ENCODE data around the gene HELZ.

HELZ gene

DNA sequence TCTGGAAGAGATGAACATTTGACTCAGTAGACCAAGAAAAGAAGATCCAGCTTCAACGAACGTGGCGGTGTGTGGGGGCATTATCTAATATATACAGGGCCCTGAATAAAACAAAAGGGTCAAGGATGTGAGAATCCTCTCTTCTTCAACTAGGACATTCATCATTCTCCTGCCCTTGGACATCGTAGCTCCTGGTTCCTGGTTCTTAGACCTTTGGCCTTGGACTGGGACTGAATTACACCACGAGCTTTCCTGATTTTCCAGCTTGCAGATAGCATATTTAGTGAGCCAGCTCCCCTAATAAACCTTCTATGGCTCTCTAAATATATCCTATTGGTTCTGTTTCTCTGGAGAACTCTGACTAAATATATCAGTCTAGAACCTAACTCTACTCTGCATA is 29.5 kb upstream of the HELZ start:
- TF ChIP-seq GATA2 (IDR thresholded peaks at IDR 0.05; ENCODE audit: low read depth, low read length) (no peak), GATA3 (IDR thresholded peaks at IDR 0.05; ENCODE audit: low read depth, low read length) (no peak)

DNA sequence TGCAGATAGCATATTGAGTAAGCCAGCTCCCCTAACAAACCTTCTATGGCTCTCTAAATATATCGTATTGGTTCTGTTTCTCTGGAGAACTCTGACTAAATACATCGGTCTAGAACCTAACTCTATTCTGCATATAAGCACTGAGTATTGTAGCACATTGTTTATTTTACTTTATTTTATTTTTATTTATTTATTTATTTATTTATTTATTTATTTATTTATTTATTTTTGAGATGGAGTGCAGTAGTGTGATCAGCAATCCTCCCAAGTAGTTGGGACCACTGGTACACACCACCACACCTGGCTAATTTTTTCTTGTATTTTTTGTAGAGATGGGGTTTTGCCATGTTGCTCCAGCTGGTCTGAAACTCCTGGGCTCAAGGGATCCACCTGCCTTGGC is 28.9 kb upstream of the HELZ start:
- TF ChIP-seq GATA2 (IDR thresholded peaks at IDR 0.05; ENCODE audit: low read depth, low read length) (no peak), GATA3 (IDR thresholded peaks at IDR 0.05; ENCODE audit: low read depth, low read length) (no peak)

DNA sequence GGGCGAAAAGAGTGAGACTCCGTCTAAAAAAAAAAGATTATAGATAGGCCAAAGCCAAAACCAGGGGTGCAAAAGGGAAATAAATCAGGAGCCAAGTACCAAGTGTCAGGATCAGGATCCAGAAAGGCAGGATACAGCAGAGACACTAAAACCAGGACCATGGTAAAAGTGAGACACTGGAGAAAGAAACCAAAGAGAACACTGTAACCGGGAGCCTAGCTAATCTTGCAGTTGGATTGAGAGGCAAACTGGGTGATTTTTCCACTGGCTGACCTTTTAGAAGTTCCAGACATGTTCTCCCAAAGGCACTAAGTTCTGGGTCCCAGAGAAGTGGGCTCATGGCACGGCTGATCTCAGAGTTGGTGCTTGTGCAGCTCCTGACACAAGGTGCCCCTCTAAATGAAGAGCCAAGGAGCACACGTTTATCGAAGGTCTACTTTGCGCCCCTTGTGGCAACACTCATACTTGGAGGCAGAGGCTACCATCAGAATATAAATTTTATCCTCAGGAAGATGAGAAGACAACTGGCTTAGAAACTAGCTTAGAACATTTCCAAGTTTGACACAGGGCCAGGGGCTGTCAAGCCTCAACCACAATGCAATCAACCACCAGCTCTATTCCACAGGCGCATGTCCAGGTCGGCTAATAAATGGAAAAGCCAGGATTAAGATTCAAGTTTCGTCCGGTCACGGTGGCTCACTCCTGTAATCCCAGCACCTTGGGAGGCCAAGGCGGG is 27.5 kb upstream of the HELZ start:
- no peak for TF ChIP-seq GATA2 (IDR thresholded peaks at IDR 0.05; ENCODE audit: low read depth, low read length)
- TF ChIP-seq GATA3 (IDR thresholded peaks at IDR 0.05; ENCODE audit: low read depth, low read length): no peak

DNA sequence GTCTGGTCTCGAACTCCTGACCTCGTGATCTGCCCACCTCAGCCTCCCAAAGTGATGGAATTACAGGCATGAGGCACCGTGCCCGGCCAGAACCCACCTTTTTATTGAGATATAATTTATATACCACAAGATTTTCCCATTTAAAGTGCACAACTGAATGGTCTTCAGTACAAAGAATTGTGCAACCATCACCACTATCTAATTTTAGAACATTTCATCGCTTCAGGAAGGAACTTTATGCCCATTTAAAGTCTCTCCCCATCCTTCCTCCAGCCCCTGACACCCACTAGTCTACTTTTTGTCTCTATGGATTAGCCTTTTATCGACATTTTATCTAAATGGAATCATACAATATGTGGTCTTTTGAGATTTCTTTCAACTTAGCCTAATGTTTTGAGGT is 25.4 kb upstream of the HELZ start:
- no peak for TF ChIP-seq GATA2 (IDR thresholded peaks at IDR 0.05; ENCODE audit: low read depth, low read length)
- no peak for TF ChIP-seq GATA3 (IDR thresholded peaks at IDR 0.05; ENCODE audit: low read depth, low read length)

DNA sequence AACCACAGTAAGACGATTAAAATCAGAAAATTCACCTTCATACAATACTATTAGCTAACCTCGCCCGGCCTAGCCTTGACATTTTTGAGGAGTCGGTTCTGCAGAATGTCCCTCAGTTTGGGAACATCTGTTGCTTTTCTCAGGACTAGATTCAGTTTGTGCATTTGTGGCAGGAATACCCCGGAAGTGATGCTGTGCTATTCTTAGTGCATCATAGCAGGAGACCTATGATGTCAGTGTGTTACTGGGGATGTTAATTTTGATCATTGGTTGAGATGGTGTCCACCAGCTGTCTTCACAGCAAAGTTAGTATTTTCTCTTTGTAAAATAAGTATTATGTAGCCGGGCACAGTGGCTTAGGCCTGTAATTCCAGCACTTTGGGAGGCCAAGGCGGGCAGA is 21.5 kb upstream of the HELZ start:
- TF ChIP-seq GATA2 (IDR thresholded peaks at IDR 0.05; ENCODE audit: low read depth, low read length) (no peak), GATA3 (IDR thresholded peaks at IDR 0.05; ENCODE audit: low read depth, low read length) (no peak)

DNA sequence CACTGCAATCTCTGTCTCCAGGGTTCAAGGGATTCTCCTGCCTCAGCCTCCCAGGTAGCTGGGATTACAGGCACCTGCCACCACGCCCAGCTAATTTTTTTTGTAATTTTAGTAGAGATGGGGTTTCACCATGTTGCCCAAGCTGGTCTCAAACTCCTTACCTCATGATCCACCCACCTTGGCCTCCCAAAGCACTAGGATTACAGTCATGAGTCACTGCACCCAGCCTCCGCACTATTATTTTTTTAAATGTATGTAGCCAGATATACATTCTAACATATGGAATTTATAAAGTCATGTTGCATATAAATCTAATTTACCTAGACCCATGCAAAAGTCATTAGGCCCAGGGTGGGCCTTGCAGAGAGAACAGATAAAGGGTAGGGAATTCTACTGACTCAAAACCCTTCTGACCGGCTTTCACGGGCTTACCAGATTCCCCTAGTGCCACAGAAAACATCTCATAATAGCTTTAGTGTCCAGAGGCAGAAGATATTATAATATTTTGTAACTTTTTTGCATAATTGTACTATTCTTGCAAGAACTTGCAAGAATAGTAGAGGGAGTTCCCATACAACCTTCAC is 20.5 kb upstream of the HELZ start:
- TF ChIP-seq GATA2 (IDR thresholded peaks at IDR 0.05; ENCODE audit: low read depth, low read length) (no peak), GATA3 (IDR thresholded peaks at IDR 0.05; ENCODE audit: low read depth, low read length) (no peak)

DNA sequence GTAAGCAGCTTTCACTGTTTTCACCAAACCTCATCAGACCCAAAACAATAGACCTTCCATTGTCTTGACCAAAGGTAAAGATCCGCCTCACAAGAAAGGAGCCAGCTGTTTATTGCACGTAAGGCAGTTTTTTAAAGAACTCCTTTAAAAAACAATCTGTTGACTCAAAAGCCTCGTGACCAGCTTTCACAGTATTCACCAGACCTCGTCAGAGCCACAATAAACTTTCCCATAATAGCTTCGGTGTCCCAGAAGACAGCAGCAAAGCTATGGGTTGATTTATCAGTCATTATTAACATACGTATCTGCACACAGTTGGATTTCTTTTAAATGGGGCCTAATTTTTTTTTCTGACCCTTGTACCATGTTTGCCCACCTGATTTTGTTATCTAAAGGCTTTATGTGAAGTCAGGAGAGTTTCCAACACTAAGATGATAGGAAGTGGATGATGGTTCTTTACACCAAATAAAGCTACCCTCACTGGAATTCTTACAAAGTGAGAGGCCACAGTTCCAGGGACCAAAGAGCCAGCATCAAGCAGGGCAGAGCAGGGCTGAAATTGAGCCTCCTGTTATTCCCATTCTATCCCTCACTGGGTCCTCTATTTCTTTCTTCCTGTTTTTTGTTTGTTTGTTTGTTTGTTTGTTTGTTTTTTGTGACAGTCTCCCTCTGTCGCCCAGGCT is 17.6 kb upstream of the HELZ start:
- TF ChIP-seq GATA2 (IDR thresholded peaks at IDR 0.05; ENCODE audit: low read depth, low read length): no peak
- no peak for TF ChIP-seq GATA3 (IDR thresholded peaks at IDR 0.05; ENCODE audit: low read depth, low read length)

DNA sequence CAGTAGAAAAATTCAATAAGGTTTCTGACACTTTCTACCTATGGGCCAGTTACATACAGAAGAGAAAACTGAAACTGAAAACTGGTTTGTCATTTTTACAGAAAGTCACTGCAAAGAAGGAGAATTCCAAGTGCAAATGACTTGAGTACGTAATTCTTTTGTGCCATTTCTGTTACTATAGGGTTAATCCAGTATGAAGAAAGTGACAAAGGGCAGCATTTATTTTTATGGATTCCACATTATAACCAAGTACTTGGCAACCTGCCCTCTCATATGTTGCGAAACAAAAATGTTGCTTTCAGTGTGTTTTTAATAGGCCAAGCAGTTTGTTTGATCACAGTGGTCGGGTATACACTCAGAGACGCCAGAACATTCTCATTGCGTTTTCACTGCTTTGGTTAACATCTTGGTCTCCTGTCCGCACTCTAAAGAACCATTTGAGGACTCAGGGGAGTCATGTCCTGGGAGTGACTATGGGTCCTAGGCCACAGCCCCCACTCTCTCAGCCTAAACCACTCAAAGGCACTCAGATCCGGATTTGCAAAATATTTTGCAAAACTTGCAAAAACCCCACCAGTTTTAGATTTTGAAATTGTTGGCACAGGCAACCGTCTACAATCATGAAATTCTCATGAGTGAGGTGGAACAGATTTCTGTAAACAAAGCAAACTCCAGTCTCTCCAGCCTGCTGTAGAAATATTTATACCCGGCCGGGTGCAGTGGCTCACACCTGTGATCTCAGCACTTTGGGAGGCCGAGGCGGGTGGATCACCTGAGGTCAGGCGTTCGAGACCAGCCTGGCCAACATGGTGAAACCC is 15.4 kb upstream of the HELZ start:
- TF ChIP-seq GATA2 (IDR thresholded peaks at IDR 0.05; ENCODE audit: low read depth, low read length): no peak
- TF ChIP-seq GATA3 (IDR thresholded peaks at IDR 0.05; ENCODE audit: low read depth, low read length): no peak

DNA sequence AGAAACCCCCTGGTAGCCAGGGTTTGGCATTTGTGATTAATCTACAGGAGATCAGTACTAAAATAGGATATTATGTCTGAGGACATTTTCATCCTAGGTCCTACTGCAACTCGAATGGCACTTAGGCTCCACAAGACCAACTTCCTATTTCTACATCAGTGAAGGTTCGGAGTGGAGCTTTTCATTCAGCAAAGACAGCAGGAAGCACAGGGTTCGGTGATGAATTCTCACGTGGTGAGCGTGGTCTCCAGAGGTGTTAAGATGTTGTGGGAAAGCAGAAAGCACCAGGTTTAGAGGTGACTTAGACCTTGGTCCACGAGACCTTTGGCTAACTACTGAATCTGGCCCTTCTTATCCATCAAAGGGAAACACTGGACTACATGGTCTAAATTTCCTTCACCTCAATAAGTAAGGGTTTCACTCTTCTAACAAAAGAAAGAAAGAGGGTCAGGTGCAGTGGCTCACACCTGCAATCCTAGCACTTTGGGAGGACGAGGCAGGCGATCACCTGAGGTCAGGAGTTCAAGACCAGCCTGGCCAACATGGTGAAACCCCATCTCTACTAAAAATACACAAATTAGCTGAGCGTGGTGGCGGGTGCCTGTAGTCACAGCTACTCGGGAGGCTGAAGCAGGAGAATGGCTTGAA is 13.9 kb upstream of the HELZ start:
- TF ChIP-seq GATA2 (IDR thresholded peaks at IDR 0.05; ENCODE audit: low read depth, low read length): no peak
- TF ChIP-seq GATA3 (IDR thresholded peaks at IDR 0.05; ENCODE audit: low read depth, low read length): no peak

DNA sequence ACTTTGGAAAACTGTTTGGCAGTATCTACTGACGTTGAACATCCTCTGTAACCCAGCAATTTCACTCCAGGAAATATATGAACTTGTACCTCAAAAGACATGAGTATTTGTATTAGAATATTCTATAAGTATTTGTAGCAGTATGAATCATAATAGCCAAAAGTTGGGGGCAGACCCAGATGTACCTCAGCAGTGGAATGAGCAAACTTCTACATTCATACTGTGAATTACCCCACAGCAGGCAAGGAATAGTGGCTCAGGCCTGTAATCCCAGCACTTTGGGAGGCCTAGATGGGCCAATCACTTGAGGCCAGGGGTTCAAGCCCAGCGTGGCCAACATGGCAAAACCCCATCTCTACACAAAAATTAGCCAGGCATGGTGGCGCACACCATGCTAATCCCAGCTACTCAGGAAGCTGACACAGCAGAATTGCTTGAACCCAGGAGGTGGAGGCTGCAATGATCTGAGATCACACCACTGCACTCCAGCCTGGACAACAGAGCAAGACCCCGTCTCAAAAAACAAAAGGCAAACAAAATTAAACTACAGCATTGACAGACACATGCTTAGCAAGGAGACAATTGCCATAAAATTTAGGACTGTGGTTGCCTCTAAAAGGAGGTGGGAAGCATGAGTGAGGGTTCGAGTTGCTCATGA is 11.2 kb upstream of the HELZ start:
- no peak for TF ChIP-seq GATA3 (IDR thresholded peaks at IDR 0.05; ENCODE audit: low read depth, low read length)
- no peak for TF ChIP-seq GATA2 (IDR thresholded peaks at IDR 0.05; ENCODE audit: low read depth, low read length)

DNA sequence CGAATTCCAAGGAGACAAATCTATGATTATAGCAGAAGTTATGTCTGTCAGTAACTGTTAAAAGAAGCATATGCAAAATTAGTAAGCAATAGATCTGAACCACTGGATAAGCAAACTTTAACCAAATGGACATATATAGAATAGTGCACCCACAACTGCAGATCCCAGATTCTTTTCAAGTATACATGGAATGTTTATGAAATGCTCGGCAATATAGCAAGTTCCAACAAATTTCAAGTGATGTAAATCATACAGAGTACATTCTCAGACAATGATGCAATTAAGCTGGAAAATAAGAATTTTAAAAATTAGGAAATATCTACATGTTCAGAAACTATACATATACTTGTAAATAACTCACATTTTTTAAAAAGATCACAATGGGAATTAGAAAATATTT is 8.4 kb upstream of the HELZ start:
- TF ChIP-seq GATA2 (IDR thresholded peaks at IDR 0.05; ENCODE audit: low read depth, low read length) (no peak), GATA3 (IDR thresholded peaks at IDR 0.05; ENCODE audit: low read depth, low read length) (no peak)

DNA sequence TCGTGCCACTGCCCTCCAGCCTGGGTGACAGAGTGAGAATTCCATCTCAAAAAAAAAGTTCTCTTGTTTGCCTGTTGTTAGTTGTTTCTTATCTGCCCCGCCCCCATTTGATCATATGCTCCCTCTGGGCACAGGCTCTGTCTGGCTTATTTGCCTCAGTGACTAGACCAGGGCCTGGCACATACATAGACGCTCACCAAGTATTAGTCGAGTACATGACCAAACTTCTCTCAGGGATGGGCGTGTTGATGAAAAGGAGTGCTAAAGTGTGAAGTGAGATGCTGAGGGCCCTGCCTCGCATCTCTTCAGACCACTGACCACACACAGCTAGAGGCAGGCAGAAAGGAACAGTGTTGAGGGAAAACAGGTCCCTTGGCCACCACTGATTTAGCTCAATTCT is 3.3 kb upstream of the HELZ start:
- no peak for TF ChIP-seq GATA3 (IDR thresholded peaks at IDR 0.05; ENCODE audit: low read depth, low read length)
- TF ChIP-seq GATA2 (IDR thresholded peaks at IDR 0.05; ENCODE audit: low read depth, low read length): no peak

DNA sequence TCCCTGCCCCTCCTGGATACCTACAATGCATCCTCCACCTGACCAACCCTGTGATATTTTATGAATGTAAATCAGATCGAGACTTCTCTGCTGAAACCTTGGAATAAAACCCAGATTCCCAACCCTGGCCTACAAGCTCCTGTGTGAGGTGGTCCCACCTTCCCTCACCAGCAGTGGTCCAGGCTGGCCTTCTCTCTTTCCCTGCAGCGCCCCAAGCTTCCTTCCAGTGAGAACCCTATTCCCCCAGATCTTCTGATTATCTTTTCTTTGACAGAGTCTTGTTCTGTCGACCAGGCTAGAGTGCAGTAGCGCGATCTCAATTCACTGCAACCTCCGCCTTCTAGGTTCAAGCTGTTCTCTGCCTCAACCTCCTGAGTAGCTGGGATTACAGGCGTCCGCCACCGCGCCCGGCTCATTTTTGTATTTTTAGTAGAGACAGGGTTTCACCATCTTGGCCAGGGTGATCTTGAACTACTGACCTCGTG is 2.5 kb upstream of the HELZ start:
- no peak for TF ChIP-seq GATA2 (IDR thresholded peaks at IDR 0.05; ENCODE audit: low read depth, low read length)
- no peak for TF ChIP-seq GATA3 (IDR thresholded peaks at IDR 0.05; ENCODE audit: low read depth, low read length)

Data from SH-SY5Y (cell line).